GM23248 (cell line): ENCODE measurements around the gene LAMB2. TPM values are rescaled to one million over a fixed set of nuclear protein-coding genes. Genes with fewer than 3 reads are reported as not detected.

Source experiments
- DNase-seq: peaks from one replicate; pipeline ENCODE4 v3.0.0-alpha.2; 2015
- H2AFZ ChIP-seq: fragments of 200-600 bp; sonication (generic); 2 replicates; pipeline ENCODE4 v1.6.1; 2016; ENCODE audit warnings: antibody characterized with exemption
- H3F3A ChIP-seq: fragments of 200-600 bp; sonication (generic); 2 replicates; pipeline ENCODE4 v1.6.1; 2016; ENCODE audit warnings: mild to moderate bottlenecking, antibody characterized with exemption, mixed run types; ENCODE audit not compliant: insufficient read depth
- H3K27ac ChIP-seq: fragments of 200-600 bp; sonication (generic); 2 replicates; pipeline ENCODE4 v1.5.1; 2016; ENCODE audit warnings: mild to moderate bottlenecking
- H3K27me3 ChIP-seq: fragments of 200-600 bp; sonication (generic); replicated peaks from 2 replicates; pipeline ENCODE4 v1.6.1; 2016; ENCODE audit warnings: mild to moderate bottlenecking; ENCODE audit not compliant: insufficient read depth
- H3K36me3 ChIP-seq: fragments of 200-600 bp; sonication (generic); 2 replicates; pipeline ENCODE4 v1.6.1; 2016; ENCODE audit warnings: low read depth, mild to moderate bottlenecking
- H3K4me1 ChIP-seq: fragments of 200-600 bp; sonication (generic); 2 replicates; pipeline ENCODE4 v1.6.1; 2016; ENCODE audit warnings: mild to moderate bottlenecking; ENCODE audit not compliant: insufficient read depth
- H3K4me2 ChIP-seq: fragments of 200-600 bp; sonication (generic); one replicate; pipeline ENCODE4 v1.6.1; 2016; ENCODE audit warnings: mild to moderate bottlenecking; ENCODE audit not compliant: unreplicated experiment
- H3K4me3 ChIP-seq: fragments of 200-600 bp; sonication (generic); 2 replicates; pipeline ENCODE4 v1.5.1; 2016; ENCODE audit warnings: mild to moderate bottlenecking
- H3K79me2 ChIP-seq: fragments of 200-600 bp; sonication (generic); 2 replicates; pipeline ENCODE4 v1.6.1; 2016; ENCODE audit warnings: mild to moderate bottlenecking; ENCODE audit not compliant: insufficient read depth
- H3K9ac ChIP-seq: fragments of 200-600 bp; sonication (generic); 2 replicates; pipeline ENCODE4 v1.6.1; 2016; ENCODE audit warnings: mild to moderate bottlenecking
- H3K9me2 ChIP-seq: fragments of 200-600 bp; sonication (generic); 2 replicates; pipeline ENCODE4 v1.6.1; 2016; ENCODE audit warnings: mixed run types, mild to moderate bottlenecking, moderate library complexity; ENCODE audit not compliant: insufficient read depth
- H3K9me3 ChIP-seq: fragments of 200-600 bp; sonication (generic); one replicate; pipeline ENCODE4 v1.6.1; 2017; ENCODE audit warnings: low read depth
- H4K20me1 ChIP-seq: fragments of 200-600 bp; sonication (generic); 2 replicates; pipeline ENCODE4 v1.6.0; 2016; ENCODE audit not compliant: insufficient read depth
- EZH2 ChIP-seq: fragments of 200-600 bp; sonication (generic); IDR thresholded peaks from 2 replicates; pipeline ENCODE4 v1.6.1; 2018; ENCODE audit warnings: antibody characterized with exemption, mild to moderate bottlenecking; ENCODE audit not compliant: insufficient read depth, poor library complexity, severe bottlenecking
- EZH2phosphoT487 ChIP-seq: fragments of 200-600 bp; sonication (generic); IDR thresholded peaks from 2 replicates; pipeline ENCODE4 v1.6.1; 2018; ENCODE audit warnings: antibody characterized with exemption, moderate library complexity, mild to moderate bottlenecking, low read depth; ENCODE audit not compliant: insufficient read depth
- WGBS, 2 experiments: methylation state at CpG; one replicate each; pipeline ENCODE4 v1.1.6; 2015 to 2017; ENCODE audit warnings: low lambda C conversion rate in 2 of 2, low coverage in 1 of 2; ENCODE audit errors: missing lambda C conversion rate in 2 of 2; 5-methylcytosine and 5-hydroxymethylcytosine counted together
- in situ Hi-C: fragments of 300-500 bp; cut with MboI; formaldehyde crosslinking; loops from 2 replicates; pipeline ENCODE4 v1.15.0; 2020
- polyA plus RNA-seq: library from polyadenylated mRNA; unstranded; fragments of >200 nt; fragmentation: Nextera tagmentation; extraction: Ambion mirVana; gene quantifications from 2 replicates; pipeline ENCODE4 v1.2.1, GENCODE V29; 2016
- total RNA-seq: library from RNA; depleted of rRNA; stranded (reverse); fragments of >200 nt; shearing (Covaris generic); gene quantifications from 2 replicates; pipeline ENCODE4 v1.2.3, GENCODE V29; 2014; rRNA removed

LAMB2 gene
- total RNA-seq: 894 and 1,064 TPM in 2 replicates
- polyA plus RNA-seq: 539 and 542 TPM in 2 replicates

GRCh38 chr3:49132437-49133225, at the start of gene LAMB2:
LAMB2 (minus strand) TSS chr3:49133050; CDS start chr3:49132867, 183 bp downstream.
- no peaks in the 10 kb centered on the region for H3K9me3 ChIP-seq
- no peaks in the 10 kb centered on the region for H4K20me1 ChIP-seq
- in situ Hi-C loops: no loop called here
- peaks cover 5% of the 10 kb centered on the region; the same call in 1 of the 2 replicates for H3K36me3 ChIP-seq
- WGBS, 2 experiments: 0 to 1% methylated on average over 20 to 28 of the region's 28 CpGs
- no peaks in the 10 kb centered on the region for H3F3A ChIP-seq
- peak within 1 kb of the TSS; percentile 91 for H3K4me3 ChIP-seq
- no peaks in the 10 kb centered on the region for H3K9me2 ChIP-seq
- H3K9ac ChIP-seq: peak within 1 kb of the TSS; percentile 86
- H3K27me3 ChIP-seq: no peaks in the 10 kb centered on the region
- peaks cover 13% of the 10 kb centered on the region; the same call in 1 of the 2 replicates for H3K4me1 ChIP-seq
- H3K4me2 ChIP-seq: peak within 1 kb of the TSS; percentile 93
- peak within 1 kb of the TSS; percentile 97 for H2AFZ ChIP-seq
- DNase-seq: peak; percentile 82
- peak within 1 kb of the TSS; percentile 76 for H3K27ac ChIP-seq
- TF ChIP-seq EZH2phosphoT487 (no peak), EZH2 (no peak)
- peaks cover 51% of the 10 kb centered on the region for H3K79me2 ChIP-seq

- no peak for DNase-seq
- H3K27me3 ChIP-seq: no peaks in the 10 kb centered on the region
- 52 to 66% methylated on average over 6 of the region's 6 CpGs for WGBS, 2 experiments
- no peaks in the 10 kb centered on the region for H4K20me1 ChIP-seq
- H3K9ac ChIP-seq: no peak overlapping the region
- H2AFZ ChIP-seq: no peak overlapping the region
- H3K4me1 ChIP-seq: no peaks in the 10 kb centered on the region
- in situ Hi-C loops: no loop called here
- H3K4me2 ChIP-seq: no peak overlapping the region
- no peak for TF ChIP-seq EZH2phosphoT487
- TF ChIP-seq EZH2: no peak
- no peaks in the 10 kb centered on the region for H3K36me3 ChIP-seq
- H3K4me3 ChIP-seq: no peak overlapping the region
- H3K9me3 ChIP-seq: no peaks in the 10 kb centered on the region
- no peak overlapping the region for H3K27ac ChIP-seq
- no peaks in the 10 kb centered on the region for H3K9me2 ChIP-seq
- H3K79me2 ChIP-seq: no peaks in the 10 kb centered on the region
- H3F3A ChIP-seq: no peaks in the 10 kb centered on the region
Observed at GRCh38 chr3:49181351-49181750, 48.5 kb upstream of the LAMB2 start.

- Histone ChIP-seq H4K20me1 (no peaks in the 10 kb centered on the region), H3K4me3 (no peak overlapping the region), H3K9me2 (no peaks in the 10 kb centered on the region), H3K9me3 (no peaks in the 10 kb centered on the region), H3K27ac (no peak overlapping the region), H3K27me3 (no peaks in the 10 kb centered on the region), H2AFZ (no peak overlapping the region), H3K4me1 (no peaks in the 10 kb centered on the region), H3K36me3 (no peaks in the 10 kb centered on the region), H3K9ac (no peak overlapping the region), H3F3A (no peaks in the 10 kb centered on the region), H3K79me2 (no peaks in the 10 kb centered on the region), H3K4me2 (no peak overlapping the region)
- in situ Hi-C loops: no loop called here
- no peak for TF ChIP-seq EZH2
- TF ChIP-seq EZH2phosphoT487: no peak
- DNase-seq: no peak
Observed at GRCh38 chr3:49180116-49180515, 47.3 kb upstream of the LAMB2 start.

GRCh38 chr3:49177073-49177472, 44.2 kb upstream of the LAMB2 start:
- TF ChIP-seq EZH2 (no peak), EZH2phosphoT487 (no peak)
- no peak overlapping the region for H3K4me2 ChIP-seq
- no peaks in the 10 kb centered on the region for H3K9me3 ChIP-seq
- no peak for DNase-seq
- H3K4me1 ChIP-seq: peaks cover 7% of the 10 kb centered on the region
- no peaks in the 10 kb centered on the region for H4K20me1 ChIP-seq
- 64 to 75% methylated on average over 2 of the region's 2 CpGs for WGBS, 2 experiments
- no peaks in the 10 kb centered on the region for H3K9me2 ChIP-seq
- H3K36me3 ChIP-seq: no peaks in the 10 kb centered on the region
- no peak overlapping the region for H2AFZ ChIP-seq
- H3K27me3 ChIP-seq: no peaks in the 10 kb centered on the region
- H3K79me2 ChIP-seq: 0 out of 2 replicates have a peak, but pooled peaks cover 9% of the 10 kb centered on the region
- in situ Hi-C loops: no loop called here
- H3K4me3 ChIP-seq: no peak overlapping the region
- H3F3A ChIP-seq: no peaks in the 10 kb centered on the region
- H3K9ac ChIP-seq: no peak overlapping the region
- no peak overlapping the region for H3K27ac ChIP-seq
